Cortex of kidney (tissue), 1 donor: ENCODE data around the gene POGZ.
"Not testable (repeated sequence)": the region's sequence is repeated elsewhere in the genome, so short reads cannot be mapped to it uniquely, and the experiment has no call there.

Experiments used
- DNase-seq: peaks from one replicate; lab custom pipeline; 2025; lab: John Stamatoyannopoulos, UW

POGZ gene

GRCh38 chr1:151419819-151420218 lies 39.5 kb downstream of the POGZ start:
- DNase-seq: no peak

DNA sequence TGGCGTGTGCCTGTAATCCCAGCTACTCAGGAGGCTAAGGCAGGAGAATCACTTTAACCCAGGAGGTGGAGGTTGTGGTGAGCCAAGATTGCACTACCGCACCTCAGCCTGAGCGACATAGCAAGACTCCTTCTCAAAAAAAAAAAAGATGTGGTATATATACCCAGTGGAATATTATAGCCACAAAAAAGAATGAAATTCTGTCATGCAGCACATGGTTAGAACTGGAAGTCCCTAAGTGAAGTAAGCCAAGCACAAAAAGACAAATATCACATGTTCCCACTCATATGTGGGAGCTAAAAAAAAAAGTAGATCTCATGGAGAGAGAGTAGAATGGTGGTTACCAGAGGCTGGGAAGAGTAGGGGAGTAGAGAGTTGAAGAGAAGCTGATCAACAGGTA lies 41.2 kb downstream of the POGZ start:
- no peak for DNase-seq

GRCh38 chr1:151416231-151416630 lies 43.1 kb downstream of the POGZ start:
- DNase-seq: no peak

DNA sequence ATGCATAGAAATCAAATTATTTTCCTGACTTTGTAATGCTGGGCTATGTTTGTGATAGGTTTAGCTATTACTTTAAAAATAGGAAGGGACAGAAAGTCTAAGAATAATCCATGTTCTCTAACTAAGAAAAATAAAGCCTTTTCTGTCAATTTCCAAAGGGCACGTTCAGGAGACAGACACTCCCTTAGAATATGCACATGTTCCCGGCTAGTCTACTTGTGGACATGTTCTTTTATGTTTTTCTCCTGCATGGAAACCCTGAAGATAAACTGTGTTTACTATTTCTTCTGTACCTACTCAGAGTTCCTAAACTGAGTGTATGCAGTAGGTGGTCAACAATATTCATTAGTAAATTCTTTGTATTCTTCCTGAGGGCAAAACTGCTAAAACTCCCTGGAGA lies 47.4 kb downstream of the POGZ start:
- no peak for DNase-seq

GRCh38 chr1:151408891-151409290 lies 50.4 kb downstream of the POGZ start:
- no peak for DNase-seq

DNA sequence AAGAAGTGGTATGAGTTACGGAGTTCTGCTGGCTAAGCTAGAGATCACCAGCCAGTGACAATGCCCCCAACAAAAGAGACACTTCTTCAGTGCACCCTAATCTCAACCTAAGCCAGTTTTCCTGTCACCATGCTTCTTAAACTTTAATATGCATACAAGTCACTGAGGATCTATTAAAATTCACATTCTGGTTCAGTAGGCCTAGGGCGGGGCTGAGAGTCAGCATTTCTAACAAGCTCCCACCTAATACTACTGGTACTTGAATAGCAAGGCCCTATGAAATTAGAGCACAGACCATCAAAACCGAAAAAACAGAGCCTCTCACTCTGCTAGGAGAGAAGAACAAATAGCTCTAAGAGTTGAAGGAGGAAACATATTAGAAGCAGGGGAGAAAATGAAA lies 52.0 kb downstream of the POGZ start:
- DNase-seq: no peak

DNA sequence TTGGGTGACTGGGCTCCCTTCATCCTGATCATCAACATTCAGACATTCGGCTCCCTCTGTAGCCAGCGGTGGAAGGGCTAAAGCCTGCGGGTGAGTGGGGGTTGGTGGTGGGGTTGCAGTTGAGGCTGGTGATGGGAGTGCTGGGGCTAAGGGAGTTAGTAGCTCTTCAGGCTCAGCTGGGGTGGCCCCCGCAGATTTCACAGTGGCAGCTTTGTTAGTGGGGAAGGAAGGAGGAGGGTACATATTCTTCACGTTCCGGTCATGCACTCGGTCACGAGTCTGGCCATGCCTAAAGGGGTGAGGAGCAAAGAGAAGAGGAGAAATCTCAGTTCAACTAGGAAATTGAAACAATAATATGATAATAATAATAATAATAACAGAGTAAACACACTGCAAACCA lies 53.1 kb downstream of the POGZ start:
- DNase-seq: no peak

- no peak for DNase-seq
These were observed 53.9 kb downstream of the POGZ start for GRCh38 chr1:151405187-151405951.

GRCh38 chr1:151403612-151404011 lies 55.7 kb downstream of the POGZ start:
- DNase-seq: no peak

DNA sequence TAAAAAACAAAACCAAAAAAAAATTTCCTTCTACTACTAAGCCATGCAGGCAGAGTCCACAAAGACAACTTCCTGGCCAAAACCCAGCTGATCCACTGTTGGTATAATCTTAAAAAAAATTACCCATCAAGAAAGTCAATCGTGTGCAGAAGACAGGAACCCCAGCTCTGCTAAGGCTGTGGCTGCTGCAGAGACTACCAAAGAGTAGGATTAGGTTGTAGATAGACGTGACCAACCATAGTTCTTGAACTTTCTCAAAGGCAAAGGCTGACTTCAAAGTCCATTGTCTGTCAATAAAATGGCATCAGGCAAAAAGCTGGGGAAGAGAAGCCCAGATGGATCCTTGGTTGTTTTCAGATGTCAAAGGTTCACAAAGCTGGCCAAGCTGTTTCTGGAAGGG lies 56.5 kb downstream of the POGZ start:
- no peak for DNase-seq

- DNase-seq: no peak
These were observed 57.4 kb downstream of the POGZ start for GRCh38 chr1:151401860-151402259.

DNA sequence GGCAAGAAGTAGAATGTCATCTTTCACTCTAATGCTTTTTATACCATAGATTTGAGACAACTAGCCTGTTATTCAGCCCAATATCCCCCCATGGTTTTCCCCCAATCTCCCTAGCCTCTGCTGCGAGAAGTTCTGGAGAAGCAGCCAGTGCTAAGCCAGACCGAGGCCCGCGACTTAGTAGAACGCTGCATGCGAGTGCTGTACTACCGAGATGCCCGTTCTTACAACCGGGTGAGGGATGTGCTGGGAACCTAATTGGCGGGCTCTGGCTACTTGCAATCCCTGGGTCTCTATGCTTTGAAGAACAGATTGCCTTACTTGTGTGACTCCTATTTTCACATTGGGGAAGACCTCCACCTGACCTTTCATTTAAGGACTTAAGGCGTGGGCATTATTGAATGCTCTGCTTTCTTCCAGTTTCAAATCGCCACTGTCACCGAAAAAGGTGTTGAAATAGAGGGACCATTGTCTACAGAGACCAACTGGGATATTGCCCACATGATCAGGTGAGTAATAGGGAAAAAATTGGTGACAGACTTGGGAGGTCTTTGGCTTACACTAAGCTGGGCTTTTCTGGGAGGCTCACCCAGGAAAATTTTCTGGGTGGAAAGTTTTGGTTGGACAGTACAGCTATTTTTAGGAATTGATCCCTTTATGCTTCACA lies 58.0 kb downstream of the POGZ start:
- no peak for DNase-seq

DNA sequence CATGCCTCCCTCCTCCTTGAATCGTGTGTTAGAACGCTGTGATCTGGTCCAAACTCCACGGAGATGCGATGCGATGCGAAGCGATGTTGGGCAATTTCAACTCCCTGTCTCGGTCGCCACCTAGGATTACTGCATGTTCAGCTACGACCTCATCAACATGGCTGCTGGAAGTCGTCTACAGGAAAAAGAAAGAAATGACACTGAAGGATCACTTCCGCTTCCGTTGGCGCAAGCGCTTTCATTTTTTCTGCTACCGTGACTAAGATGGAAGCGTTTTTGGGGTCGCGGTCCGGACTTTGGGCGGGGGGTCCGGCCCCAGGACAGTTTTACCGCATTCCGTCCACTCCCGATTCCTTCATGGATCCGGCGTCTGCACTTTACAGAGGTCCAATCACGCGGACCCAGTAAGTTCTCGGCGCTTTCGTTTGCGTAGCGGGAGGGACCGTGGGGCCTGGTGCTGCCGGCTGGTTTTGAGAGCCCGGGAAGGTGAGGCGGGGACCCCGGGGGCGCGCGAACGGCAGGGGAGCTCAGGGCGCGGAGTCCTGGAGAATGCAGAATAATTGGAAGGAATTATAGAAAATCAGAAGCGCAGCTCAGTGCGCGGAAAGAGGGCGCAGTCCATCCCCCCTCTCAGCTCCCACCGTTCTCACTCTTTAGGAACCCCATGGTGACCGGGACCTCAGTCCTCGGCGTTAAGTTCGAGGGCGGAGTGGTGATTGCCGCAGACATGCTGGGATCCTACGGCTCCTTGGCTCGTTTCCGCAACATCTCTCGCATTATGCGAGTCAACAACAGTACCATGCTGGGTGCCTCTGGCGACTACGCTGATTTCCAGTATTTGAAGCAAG lies 59.7 kb downstream of the POGZ start, which contains the start of gene PSMB4:
Gene PSMB4 (plus strand): TSS at position 250 of the 848 bp plus-strand sequence. CDS start 15 bp downstream, at position 265.
- DNase-seq: no peak

DNA sequence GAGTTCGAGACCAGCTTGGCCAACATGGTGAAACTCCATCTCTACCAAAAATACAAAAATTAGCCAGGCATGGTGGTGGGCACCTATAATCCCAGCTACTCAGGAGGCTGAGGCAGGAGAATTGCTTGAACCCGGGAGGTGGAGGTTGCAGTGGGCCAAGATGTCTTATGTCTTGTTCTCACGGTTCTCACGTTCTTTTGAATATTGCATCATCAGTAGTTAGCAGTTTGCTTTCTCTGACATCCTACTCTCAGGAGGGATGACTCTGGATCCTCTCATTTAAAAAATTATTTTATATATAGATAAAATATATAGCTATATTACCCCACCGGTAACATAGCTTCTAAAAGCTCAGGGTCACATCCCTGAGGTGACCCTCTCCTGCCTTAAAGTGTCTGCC lies 63.0 kb downstream of the POGZ start:
- not testable (repeated sequence) for DNase-seq

DNA sequence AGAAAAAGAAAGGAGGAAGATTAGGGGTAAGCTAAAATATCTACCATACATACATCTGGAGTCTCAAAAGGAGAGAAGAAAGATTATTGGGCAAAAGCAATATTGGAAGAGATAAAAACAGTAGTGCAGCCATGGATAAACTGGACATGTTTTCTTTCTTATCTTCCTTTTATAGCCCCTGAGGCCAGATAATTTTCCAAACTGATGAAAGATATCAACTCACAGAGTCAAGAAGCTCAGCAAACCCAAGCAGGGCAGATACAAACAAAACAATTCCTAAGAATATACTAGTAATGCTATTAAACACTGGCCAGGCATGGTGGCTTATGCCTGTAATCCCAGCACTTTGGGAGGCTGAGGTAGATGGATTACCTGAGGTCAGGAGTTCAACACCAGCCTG lies 65.7 kb downstream of the POGZ start:
- DNase-seq: no peak

DNA sequence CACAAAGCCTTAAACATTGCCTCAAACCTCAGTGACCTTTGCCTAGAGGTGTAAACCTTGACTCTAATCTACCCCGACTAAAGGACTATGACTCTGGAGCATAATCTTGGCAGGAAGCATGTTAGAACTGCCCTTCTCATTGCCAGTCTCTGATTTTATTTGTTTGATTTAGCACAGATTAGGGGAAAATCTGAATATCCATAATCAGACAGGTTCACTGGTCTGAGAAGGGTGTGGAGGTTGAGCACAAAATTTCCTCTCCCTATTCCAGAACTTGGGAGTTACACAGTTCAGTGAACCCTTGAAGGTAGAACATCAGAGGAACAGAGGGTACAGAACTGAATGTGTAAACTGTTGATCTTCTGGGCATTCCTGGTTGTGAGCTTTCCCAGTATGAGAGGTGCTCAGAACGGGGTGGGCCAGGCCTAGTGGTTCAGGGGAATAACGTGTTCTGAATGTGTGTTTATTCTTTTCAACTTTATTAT lies 68.2 kb downstream of the POGZ start:
- no peak for DNase-seq

DNA sequence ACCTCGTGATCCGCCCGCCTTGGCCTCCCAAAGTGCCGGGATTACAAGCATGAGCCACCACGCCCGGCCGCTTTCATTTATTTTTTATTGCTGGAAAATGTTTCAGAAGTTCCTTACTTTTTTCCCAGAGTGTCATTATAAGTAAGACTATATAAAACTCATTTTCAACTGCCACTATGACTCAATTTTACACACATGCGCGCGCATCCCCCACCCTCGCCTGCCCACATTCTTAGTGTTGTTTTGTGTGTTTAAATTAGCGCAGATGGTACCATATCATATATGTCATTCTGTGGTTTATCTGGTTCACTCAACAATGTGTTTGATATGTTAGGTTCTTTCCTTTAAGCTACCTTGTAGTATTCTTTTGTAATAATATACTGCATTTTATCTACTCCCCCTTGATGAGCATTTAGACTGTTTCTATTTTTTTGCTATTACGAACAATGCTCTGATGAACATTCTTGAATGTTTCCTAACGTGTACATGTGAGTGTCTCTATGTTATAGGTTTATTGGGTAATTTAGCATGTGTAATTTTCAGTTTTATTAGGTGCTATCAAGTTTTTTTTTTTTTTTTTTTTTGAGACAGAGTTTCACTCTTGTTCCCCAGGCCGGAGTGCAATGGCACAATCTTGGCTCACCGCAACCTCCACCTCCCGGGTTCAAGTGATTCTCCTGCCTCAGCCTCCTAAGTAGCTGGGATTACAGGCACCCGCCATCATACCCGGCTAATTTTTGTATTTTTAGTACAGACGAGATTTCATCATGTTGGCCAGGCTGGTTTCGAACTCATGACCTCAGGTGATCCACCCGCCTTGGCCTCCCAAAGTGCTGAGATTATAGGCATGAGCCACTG lies 68.8 kb downstream of the POGZ start:
- not testable (repeated sequence) for DNase-seq

DNA sequence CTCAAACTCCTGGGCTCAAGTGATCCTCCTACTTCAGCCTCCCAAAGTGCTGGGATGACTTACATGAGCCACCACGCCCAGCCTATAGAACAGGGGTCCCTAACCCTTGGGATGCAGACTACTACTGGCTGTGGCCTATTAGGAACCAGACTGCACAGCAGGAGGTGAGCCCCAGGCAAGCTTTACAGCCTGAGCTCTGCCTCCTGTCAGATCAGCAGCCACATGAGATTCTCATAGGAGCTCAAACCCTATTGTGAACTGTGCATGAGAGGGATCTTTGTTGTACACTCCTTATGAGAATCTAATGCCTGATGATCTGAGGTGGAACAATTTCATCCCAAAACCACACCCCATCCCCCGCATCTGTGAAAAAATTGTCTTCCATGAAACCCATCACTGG lies 73.3 kb downstream of the POGZ start:
- no peak for DNase-seq

DNA sequence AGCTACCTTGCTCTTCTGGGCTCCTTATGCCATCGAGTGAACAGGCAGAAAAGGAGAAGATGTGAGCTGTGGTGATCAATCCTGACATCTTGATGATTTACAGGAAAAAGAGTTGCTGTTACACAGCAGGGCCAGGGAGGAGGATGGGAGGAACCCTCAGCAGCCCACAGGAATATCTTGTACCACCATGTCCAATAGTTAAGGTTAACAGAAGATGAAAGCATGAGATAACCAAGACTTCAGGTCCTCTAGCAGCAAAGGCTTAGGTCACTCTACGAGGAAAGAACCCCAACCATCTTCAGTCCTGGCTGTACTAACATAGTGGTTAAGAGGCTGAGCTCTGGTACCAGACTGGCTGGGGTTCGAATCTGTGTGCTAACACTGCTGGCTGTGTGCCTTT lies 74.7 kb downstream of the POGZ start:
- DNase-seq: no peak

DNA sequence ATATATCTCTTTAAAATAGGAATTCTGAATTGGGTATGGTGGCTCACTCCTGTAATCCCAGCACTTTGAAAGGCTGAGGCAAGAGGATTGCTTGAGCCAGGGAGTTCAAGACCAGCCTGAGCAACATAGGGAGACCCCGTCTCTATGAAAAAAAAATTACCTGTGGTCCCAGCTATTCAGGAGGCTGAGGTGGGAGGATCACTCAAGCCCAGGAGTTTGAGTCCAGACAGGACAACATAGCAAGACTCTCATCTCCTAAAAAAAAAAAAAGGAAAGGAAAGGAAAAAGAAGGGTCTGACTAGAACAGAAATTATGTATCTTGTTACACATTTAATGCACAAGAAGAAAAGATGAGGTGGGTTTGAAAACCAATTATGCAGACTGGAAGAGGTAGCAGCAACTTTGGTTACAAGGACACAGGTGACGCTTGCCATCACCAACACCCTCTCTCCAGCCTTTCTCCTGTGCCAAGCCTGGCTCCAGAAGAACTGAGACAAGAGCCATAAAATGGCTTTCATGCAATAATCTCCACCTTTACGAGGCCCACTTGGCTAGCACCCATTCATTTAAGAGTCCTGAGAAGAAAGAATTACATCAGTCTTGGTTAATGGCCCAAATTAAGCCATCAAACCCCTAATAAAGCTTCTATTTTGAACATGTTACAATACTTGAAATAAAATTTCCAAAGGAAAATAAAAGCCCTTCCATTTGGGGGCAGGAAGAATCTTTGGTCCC lies 82.0 kb downstream of the POGZ start:
- no peak for DNase-seq

DNA sequence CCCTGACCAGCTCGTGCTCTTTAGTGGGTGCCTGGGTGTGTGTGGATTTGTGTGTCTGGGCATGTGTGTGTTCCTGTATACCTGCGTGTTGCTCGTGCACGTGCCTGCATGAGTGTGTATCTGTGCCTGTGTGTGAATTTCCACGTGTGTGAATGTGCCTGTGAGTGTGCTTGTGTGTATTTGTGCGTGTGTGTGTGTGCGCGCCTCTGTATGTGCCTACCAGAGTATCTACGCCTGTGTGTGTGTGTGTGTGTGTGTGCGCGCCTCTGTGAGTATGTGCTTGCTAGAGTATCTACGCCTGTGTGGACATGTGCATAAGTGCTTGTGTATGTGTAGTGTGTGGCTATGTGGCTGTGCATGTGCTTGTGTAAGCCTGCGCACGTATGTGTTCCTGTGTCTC lies 86.1 kb downstream of the POGZ start:
- no peak for DNase-seq
